Spleen (tissue), 11 donors: ENCODE results near the gene PLXNC1. TPM values are rescaled to one million over a fixed set of nuclear protein-coding genes. Genes with fewer than 3 reads are reported as not detected.

ENCODE experiments used
- DNase-seq: peaks from one replicate; pipeline ENCODE4 v3.0.0-alpha.2; 2020
- H3K27ac ChIP-seq, 8 donors: fragments of 200-600 bp; sonication (generic) in 7 of 8; 1 replicate in 4 of 8; 2 replicates in 4 of 8; pipeline versions ENCODE4 v1.5.0 to v1.8.0; 2016 to 2021; ENCODE audit warnings: inconsistent platforms in 4 of 8, mild to moderate bottlenecking in 4 of 8, moderate library complexity in 1 of 8
- H3K27me3 ChIP-seq, 7 donors: fragments of 200-600 bp; sonication (generic) in 6 of 7; replicated peaks in 1 of 7; 1 replicate in 4 of 7; 2 replicates in 3 of 7; pipeline versions ENCODE4 v1.5.0 to v1.8.0; 2016 to 2021; ENCODE audit warnings: inconsistent platforms in 3 of 7, mild to moderate bottlenecking in 1 of 7
- H3K36me3 ChIP-seq, 6 donors: fragments of 200-600 bp; sonication (generic) in 5 of 6; 1 replicate in 4 of 6; 2 replicates in 2 of 6; pipeline versions ENCODE4 v1.5.0 to v1.8.0; 2016 to 2021; ENCODE audit warnings: inconsistent platforms in 2 of 6
- H3K4me1 ChIP-seq, 6 donors: fragments of 200-600 bp; sonication (generic) in 5 of 6; 1 replicate in 3 of 6; 2 replicates in 3 of 6; pipeline versions ENCODE4 v1.5.0 to v1.8.0; 2016 to 2021; ENCODE audit warnings: inconsistent platforms in 3 of 6
- H3K4me3 ChIP-seq, 8 donors: fragments of 200-600 bp; sonication (generic) in 7 of 8; 1 replicate in 4 of 8; 2 replicates in 4 of 8; pipeline versions ENCODE4 v1.5.0 to v1.8.0; 2016 to 2021; ENCODE audit warnings: inconsistent platforms in 4 of 8, mild to moderate bottlenecking in 4 of 8, moderate library complexity in 2 of 8
- H3K9me3 ChIP-seq, 8 donors: fragments of 200-600 bp; sonication (generic) in 7 of 8; 1 replicate in 4 of 8; 2 replicates in 4 of 8; pipeline versions ENCODE4 v1.5.0 to v1.8.0; 2016 to 2021; ENCODE audit warnings: inconsistent platforms in 4 of 8
- CTCF ChIP-seq, 11 experiments: fragments of 200-600 bp in 7 of 11; fragments of 450-650 bp in 4 of 11; sonication (generic) in 4 of 11; IDR thresholded peaks in 8 of 11; conservative IDR thresholded peaks in 3 of 11; 1 replicate in 7 of 11; 2 replicates in 4 of 11; pipeline versions ENCODE4 v1.4.0 to v1.8.0; 2016 to 2021; ENCODE audit warnings: antibody characterized with exemption in 11 of 11, inconsistent platforms in 4 of 11, mild to moderate bottlenecking in 1 of 11
- POLR2A ChIP-seq, 3 donors: fragments of 450-650 bp; IDR thresholded peaks; one replicate each; pipeline ENCODE4 v1.5.1; 2017; ENCODE audit warnings: antibody characterized with exemption in 3 of 3, mild to moderate bottlenecking in 1 of 3
- POLR2AphosphoS5 ChIP-seq, 3 donors: sonication (generic); formaldehyde crosslinking; IDR thresholded peaks; one replicate each; pipeline ENCODE4 v1.5.1; 2017; ENCODE audit warnings: antibody characterized with exemption in 3 of 3
- WGBS, 5 donors: extraction: QIAGEN DNeasy Blood & Tissue Kit in 3 of 5; methylation state at CpG; one replicate each; pipeline versions ENCODE4 v1.1.5 to v1.1.7; 2013 to 2018; 5-methylcytosine and 5-hydroxymethylcytosine counted together
- intact Hi-C: fragments of 100-400 bp; cut with DNase I; formaldehyde crosslinking; loops from one replicate; pipeline ENCODE4 v1.15.0; 2023; ENCODE audit warnings: low total_unique reads
- polyA plus RNA-seq, 3 donors: library from polyadenylated mRNA; stranded (reverse); fragments of 200-250 nt; gene quantifications; one replicate each; pipeline ENCODE4 v1.2.1, GENCODE V29; 2013
- total RNA-seq, 7 donors: library from RNA; depleted of rRNA in 3 of 7; stranded (reverse); fragments of >200 nt in 3 of 7; fragmentation: NEBNext Ultra II Directional in 4 of 7; extraction: Animal tissue kit (Norgen Biotek cat#: 25700) in 4 of 7; gene quantifications; one replicate each; pipeline versions ENCODE4 v1.1.0 to v1.2.1, GENCODE V29; 2016 to 2021
- donor health status: healthy with polysubstance abuse.
- donor health status: DM: no; HTN: no; CAD: no; lungs with moderate emphysema.
- donor health status: DM: no; HTN: no; CAD: no.
- donor health status: Bipolar disorder and iron deficiency.
- donor health status: healthy.
- donor health status: DM: no; HTN: no; CAD: no.
- donor health status: DM: yes; HTN: yes; CAD: no.

PLXNC1 gene
- total and polyA plus RNA-seq, 10 donors = 6.8 to 138 (median 69.7) TPM

- Histone ChIP-seq H3K4me1 (peaks cover 0 to 32% (median 10%) of the 10 kb centered on the region in 6 donors), H3K4me3 (no peak overlapping the region), H3K9me3 (no peaks in the 10 kb centered on the region), H3K36me3 (peaks cover 0 to 100% (median 49%) of the 10 kb centered on the region in 6 donors), H3K27me3 (no peaks in the 10 kb centered on the region), H3K27ac (peak overlapping the region in 6 of 8 donors; percentile 16 to 78 (median 60))
- intact Hi-C loops = no loop called here
- TF ChIP-seq POLR2AphosphoS5 (IDR thresholded peaks at IDR 0.05) (no peak), POLR2A (IDR thresholded peaks at IDR 0.05) (no peak), CTCF (IDR thresholded peaks at IDR 0.05 in 8 of 11, conservative IDR thresholded peaks at IDR 0.05 in 3 of 11) (no peak)
- no peak for DNase-seq
- WGBS, 5 donors = 95 to 98% (median 97%) methylated on average over 2 of the region's 2 CpGs
These were observed 149.6 kb downstream of the PLXNC1 start for GRCh38 chr12:94297876-94298505.

GRCh38 chr12:94299846-94300245, 151.5 kb downstream of the PLXNC1 start:
- H3K9me3 ChIP-seq = no peaks in the 10 kb centered on the region
- no peaks in the 10 kb centered on the region for H3K27me3 ChIP-seq
- no peak for TF ChIP-seq POLR2AphosphoS5 (IDR thresholded peaks at IDR 0.05)
- TF ChIP-seq POLR2A (IDR thresholded peaks at IDR 0.05) = no peak
- TF ChIP-seq CTCF (IDR thresholded peaks at IDR 0.05 in 8 of 11, conservative IDR thresholded peaks at IDR 0.05 in 3 of 11) = no peak
- H3K4me1 ChIP-seq = peaks cover 0 to 42% (median 10%) of the 10 kb centered on the region in 6 donors
- no peak overlapping the region for H3K4me3 ChIP-seq
- intact Hi-C loops = no loop called here
- DNase-seq = no peak
- 89 to 96% (median 93%) methylated on average over 1 of the region's 1 CpG for WGBS, 5 donors
- no peak overlapping the region for H3K27ac ChIP-seq
- peaks cover 0 to 100% (median 57%) of the 10 kb centered on the region in 6 donors for H3K36me3 ChIP-seq

GRCh38 chr12:94304012-94304411, 155.6 kb downstream of the PLXNC1 start:
- Histone ChIP-seq H3K27ac (peak overlapping the region in 2 of 8 donors; percentile 1 to 41), H3K27me3 (no peaks in the 10 kb centered on the region), H3K4me1 (peaks cover 0 to 21% (median 0%) of the 10 kb centered on the region in 6 donors), H3K36me3 (peaks cover 0 to 100% (median 60%) of the 10 kb centered on the region in 6 donors), H3K9me3 (no peaks in the 10 kb centered on the region), H3K4me3 (no peak overlapping the region)
- intact Hi-C loops = no loop called here
- no peak for TF ChIP-seq POLR2A (IDR thresholded peaks at IDR 0.05)
- TF ChIP-seq CTCF (IDR thresholded peaks at IDR 0.05 in 8 of 11, conservative IDR thresholded peaks at IDR 0.05 in 3 of 11) = no peak
- TF ChIP-seq POLR2AphosphoS5 (IDR thresholded peaks at IDR 0.05) = no peak
- no peak for DNase-seq
- WGBS, 5 donors = 66 to 91% (median 83%) methylated on average over 1 of the region's 1 CpG

- no peak for DNase-seq
- H3K4me1 ChIP-seq = peaks cover 0 to 19% (median 0%) of the 10 kb centered on the region in 6 donors
- H3K4me3 ChIP-seq = no peak overlapping the region
- WGBS, 5 donors = 83 to 95% (median 87%) methylated on average over 3 of the region's 3 CpGs
- no peak for TF ChIP-seq POLR2A (IDR thresholded peaks at IDR 0.05)
- no peak for TF ChIP-seq POLR2AphosphoS5 (IDR thresholded peaks at IDR 0.05)
- TF ChIP-seq CTCF (IDR thresholded peaks at IDR 0.05 in 8 of 11, conservative IDR thresholded peaks at IDR 0.05 in 3 of 11) = no peak
- peak overlapping the region in 2 of 8 donors; percentile 1 to 41 for H3K27ac ChIP-seq
- peaks cover 0 to 100% (median 58%) of the 10 kb centered on the region in 6 donors for H3K36me3 ChIP-seq
- no peaks in the 10 kb centered on the region for H3K27me3 ChIP-seq
- H3K9me3 ChIP-seq = no peaks in the 10 kb centered on the region
- intact Hi-C loops = no loop called here
These were observed 156.2 kb downstream of the PLXNC1 start for GRCh38 chr12:94304566-94305061.
